Mesenteric fat pad (tissue), 1 donor: ENCODE data around the gene CALR3. TPM values are rescaled to one million over a fixed set of nuclear protein-coding genes. Genes with fewer than 3 reads are reported as not detected.
"Not testable (repeated sequence)": the region's sequence is repeated elsewhere in the genome, so short reads cannot be mapped to it uniquely, and the experiment has no call there.

Experiments
- DNase-seq: peaks from one replicate; pipeline ENCODE4 v3.0.0-alpha.2; 2020; ENCODE audit warnings: low spot score
- total RNA-seq: library from RNA; stranded (reverse); fragmentation: NEBNext Ultra II Directional; extraction: Animal tissue kit (Norgen Biotek cat#: 25700); gene quantifications from one replicate; pipeline ENCODE4 v1.2.1, GENCODE V29; 2021
- donor health status: DM: yes; HTN: yes; CAD: no.

CALR3 gene
- total RNA-seq, 1 donor from 2014 or later: not detected

DNA sequence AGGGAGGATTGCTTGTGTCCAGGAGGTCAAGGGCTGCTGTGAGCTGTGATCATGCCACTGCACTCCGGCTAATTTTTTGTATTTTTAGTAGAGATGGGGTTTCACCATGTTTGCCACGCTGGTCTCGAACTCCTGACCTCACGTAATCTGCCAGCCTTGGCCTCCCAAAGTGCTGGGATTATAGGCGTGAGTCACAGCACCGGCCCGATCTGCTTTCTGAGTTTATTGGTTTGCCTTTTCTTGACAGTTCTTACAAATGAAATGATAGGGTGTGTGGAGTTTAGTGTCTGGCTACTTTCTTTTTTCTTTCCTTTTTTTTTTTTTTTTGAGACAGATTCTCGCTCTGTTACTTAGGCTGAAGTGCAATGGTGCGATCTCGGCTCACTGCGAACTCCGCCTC, 1.1 kb upstream of the CALR3 start:
- DNase-seq: no peak

DNA sequence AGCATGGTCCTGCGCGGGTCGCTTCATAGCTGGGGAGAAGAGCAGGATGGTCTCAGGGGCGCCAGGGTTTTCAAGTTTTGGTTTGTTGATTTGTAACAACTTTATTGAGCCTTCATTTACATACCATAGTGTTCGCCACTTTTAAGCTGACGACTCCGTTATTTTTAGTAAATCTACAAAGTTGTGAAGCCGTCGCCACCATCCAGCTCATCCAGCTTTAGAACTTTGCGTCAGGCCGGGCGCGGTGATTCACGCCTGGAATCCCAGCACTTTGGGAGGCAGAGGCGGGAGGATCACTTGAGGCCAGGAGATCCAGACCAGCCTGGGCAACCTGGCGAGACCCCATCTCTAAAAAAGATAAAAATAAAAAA, 631 bp upstream of the CALR3 start:
- DNase-seq: no peak

DNA sequence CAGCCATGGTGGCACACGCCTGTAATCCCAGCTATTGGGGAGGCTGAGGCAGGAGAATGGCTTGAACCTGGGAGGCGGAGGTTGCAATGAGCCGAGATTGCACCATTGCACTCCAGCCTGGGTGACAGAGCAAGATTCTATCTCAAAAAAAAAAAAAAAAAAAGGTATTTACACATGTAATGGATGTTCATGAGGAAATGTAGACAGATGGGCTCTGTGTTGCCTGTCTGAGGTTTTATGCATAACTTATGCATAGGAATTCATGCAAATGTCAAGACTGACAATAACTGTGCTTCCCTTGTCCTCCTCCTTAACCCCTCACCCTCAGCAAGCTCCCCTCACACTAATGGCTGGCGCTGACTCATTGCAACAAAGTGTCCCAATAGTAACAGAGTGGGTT, 9.5 kb downstream of the CALR3 start:
- DNase-seq: not testable (repeated sequence)

DNA sequence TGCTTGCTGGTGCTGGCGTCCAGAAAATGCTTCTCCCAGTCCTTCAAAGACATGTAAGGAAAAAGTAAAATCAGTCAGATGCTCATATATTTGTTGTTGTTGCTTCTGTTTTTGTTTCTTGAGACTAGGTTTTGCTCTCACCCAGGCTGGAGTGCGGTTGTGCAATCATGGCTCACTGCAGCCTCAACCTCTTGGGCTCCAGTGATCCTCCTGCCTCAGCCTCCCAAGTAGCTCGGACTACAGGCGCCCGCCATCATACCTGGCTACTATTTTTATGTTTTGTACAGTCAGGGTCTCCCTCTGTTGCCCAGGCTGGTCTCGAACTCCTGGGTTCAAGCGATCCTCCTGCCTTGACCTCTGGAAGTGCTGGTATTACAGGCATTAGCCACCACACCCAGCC, 13.2 kb downstream of the CALR3 start:
- no peak for DNase-seq

DNA sequence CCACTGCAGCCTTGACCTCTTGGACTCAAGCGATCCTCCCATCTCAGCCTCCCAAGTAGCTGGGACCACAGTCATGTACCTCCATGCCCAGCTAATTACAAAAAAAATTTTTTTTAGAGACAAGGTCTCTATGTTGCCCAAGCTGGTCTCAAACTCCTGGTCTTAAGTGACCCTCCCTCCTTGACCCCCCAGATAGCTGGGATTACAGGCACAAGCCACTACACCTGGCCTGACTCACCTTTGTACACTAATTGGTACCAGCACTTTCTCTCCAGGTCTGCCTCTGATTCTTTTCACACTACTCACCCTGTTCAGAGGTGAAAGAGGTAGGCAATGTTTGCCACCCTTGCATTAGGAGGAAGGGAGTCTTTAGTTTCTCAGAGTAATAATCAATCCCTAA, 18.7 kb downstream of the CALR3 start:
- DNase-seq: no peak

DNA sequence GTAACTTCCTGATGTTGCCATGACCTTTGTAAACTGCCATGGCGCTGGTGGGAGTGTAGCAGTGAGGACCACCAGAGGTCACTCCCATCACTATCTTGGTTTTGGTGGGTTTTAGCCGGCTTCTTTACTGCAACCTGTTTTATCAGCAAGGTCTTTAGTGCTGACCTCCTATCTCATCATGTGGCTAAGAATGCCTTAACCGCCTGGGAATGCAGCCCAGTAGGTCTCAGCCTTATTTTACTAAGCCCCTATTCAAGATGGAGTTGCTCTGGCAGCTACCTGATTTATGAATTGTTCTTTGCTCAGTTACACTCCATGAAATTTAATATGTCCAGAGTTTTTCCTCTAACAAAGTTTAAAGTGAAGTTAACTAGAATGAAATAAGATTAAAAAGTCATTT, 19.6 kb downstream of the CALR3 start:
- DNase-seq: no peak

DNA sequence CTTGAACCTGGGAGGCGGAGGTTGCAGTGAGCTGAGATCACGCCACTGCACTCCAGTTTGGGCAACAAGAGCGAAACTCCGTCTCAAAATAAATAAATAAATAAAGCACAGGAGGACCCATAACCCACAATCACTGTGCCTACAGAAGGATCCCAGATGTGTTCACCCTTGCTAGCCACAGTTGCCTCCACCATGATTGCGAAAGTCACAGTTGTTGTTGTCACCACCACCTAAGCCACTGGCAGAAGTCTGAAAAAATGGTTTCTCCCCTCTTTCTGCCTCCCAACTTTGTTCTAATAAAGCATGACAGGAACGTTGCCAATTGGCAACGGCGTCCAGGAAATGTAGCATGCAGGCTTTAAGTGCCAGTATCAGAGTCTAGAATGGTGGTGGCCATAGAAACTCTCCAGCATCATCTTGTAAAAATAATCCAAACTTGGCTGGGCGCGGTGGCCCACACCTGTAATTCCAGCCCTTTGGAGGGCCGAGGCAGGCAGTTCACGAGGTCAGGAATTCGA, 22.0 kb downstream of the CALR3 start:
- DNase-seq: no peak

DNA sequence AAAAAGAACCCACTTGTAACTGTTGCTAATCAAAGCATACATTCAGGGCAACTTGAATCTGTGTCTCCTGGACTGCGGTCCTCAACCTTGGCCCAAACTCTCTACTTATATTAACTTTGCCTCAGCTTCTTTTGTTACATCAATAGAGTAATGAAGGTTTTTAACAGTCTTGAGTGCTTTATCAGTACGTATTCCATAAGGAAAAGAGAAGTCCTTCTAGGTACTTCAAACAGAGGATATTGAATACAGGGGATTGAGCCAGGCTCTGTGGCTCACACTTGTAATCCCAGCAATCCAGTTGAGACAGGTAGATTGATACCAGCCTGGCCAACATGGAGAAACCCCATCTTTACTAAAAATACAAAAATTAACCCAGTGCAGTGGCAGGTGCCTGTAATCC, 23.0 kb downstream of the CALR3 start:
- no peak for DNase-seq

DNA sequence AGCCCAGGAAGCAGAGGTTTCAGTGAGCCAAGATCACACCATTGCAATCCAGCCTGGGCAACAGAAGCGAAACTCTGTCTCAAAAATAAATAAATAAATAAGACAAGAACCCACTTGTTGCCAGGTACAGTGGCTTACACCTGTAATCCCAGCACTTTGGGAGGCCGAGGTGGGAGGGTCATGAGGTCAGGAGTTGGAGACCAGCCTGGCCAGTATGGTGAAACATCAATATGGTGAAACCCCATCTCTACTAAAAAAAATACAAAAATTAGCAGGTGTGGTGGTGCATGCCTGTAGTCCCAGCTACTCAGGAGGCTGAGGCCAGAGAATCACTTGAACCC, 23.4 kb downstream of the CALR3 start:
- not testable (repeated sequence) for DNase-seq

DNA sequence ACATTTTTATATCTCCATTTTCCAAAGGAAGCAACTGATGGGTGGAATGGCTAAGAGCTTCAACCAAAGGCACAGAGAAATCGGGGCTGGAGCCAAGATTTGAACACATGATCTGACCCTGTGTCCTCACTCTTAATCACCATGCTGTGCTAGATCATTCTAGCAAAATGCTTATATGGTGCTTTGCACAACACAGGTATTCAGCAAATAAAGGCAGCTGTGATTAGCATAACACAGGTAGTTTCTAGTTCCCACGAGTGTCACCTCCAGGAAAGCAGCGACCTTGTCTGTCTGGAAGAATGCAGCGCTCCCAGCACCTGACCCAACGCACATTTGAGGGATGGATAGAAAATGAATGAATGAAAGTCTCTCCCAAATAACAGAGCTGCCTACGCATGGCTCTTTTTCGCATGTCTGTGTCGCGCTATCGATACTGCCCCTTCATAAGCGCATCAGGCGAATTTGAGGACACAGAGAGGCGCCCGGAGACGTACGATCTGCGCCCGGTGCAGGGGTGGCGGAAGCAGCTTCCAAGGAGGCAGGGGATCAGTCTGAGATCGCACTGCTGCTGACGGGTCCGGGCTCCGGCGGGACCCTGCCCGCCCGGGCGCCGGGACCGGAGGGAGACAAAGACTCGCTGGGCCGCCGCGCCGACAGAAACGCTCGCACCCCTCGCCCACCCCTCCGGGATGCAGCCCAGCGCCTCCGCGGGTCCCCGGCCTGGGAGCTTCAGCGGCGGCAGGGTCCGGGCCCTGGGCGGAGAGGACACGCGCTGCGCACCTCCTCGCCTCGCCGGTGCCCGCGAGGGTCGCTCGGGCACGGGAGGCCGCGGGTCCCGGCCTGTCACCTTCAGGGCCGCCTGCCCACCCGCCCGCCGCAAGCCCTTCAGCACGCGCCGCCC, 24.8 kb downstream of the CALR3 start:
- no peak for DNase-seq

DNA sequence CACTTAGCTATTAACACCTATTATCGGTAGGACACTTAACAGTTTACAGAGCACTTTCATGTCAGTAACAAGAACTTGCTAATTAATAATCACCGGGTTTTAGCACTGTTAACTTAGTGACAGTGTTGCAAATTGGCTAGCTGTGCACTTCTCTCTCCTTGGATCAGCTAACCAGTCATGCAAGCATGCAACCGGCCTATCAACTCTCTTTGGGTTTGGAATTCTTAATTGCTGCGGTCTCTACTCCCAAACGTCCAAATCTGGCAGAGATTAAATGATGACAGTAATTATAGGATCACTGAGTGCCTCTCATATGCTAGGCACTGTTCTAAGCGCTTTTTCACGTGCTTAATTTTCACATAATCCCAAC, 25.4 kb downstream of the CALR3 start:
- no peak for DNase-seq

DNA sequence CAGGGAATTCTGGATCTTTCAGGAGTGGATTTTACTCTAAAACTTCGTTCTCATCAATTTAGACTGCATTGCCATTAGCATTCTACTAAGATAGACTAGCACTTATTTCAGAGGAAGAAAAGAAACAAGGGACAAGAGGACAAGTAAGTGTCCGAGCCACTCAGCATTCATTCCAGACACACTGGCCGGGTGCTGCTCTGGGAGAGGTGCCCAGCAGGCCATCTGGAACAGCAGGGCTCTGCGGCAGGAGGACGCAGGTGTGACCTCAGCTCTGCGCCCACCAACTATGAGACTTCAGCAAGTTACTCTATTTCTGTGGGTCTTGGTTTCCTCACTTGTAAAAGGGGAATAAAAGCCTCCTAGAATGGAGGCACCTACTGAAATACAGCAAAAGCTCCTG, 28.4 kb downstream of the CALR3 start:
- no peak for DNase-seq

DNA sequence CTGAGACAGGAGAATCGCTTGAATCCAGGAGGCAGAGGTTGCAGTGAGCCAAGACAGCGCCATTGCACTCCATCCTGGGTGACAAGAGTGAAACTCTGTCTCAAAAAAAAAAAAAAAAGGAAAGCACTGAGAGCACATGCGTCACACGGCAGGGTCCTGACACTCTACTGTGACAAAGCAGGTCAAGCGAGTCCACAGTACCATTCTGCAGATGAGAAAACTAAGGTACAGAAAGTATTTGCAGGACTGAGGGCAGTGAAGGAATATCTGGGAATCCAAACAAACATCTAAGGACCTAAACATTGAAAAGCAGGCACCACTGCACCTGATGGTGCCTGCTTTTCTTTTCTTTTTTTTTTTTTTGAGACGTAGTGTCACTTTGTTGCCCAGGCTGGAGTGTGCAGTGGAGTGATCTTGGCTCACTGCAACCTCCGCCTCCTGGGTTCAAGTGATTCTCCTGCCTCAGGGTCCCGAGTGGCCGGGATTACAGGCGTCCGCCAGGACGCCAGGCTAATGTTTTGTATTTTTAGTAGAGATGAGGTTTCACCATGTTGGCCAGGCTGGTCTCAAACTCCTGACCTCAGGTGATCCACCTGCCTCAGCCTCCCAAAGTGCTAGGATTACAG, 29.1 kb downstream of the CALR3 start:
- DNase-seq: not testable (repeated sequence)

DNA sequence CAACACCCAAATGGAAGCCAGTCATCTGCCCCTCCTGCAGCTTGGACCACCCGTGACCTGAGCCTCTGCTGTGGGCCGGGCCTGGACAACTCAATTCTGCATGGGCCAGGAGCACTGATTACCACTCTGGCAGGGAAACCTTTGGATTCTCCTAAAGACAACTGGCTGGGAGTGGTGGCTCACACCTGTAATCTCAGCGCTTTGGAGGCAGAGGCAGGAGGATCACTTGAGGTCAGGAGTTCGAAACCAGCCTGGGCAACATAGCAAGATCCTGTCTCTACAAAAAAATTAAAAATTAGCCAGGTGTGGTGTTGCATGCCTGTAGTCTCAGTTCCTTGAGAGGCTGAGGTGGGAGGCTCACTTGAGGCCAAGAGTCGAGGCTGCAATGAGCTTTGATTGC, 30.7 kb downstream of the CALR3 start:
- DNase-seq: no peak

DNA sequence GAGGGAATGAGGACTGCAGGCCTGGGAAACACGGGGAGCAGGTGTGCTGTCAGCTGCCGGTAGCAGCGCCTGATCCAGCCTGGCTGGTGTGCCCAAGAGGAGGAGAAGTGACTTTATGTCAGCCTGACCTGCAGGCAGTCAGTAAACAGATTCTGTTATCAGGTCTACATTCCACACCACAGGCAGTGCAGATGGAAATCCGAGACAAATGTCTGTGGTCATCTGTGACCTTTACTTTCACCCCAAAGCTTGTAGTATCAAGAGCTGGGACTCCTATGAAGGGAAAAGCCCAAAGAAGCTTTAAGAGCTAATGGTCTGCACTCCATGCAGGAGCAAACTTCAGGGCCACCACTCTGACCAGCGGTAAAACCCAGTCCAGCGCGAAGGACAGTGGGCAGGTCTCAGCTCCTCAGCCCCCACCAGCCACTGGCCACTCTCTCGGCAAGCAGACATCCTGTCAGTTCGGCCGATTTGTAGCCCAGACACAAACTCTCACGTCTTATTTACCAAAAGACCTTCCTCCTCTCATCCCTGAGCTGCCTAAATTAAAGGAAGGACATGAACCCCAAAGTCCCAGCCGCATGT, 31.9 kb downstream of the CALR3 start:
- DNase-seq: no peak

DNA sequence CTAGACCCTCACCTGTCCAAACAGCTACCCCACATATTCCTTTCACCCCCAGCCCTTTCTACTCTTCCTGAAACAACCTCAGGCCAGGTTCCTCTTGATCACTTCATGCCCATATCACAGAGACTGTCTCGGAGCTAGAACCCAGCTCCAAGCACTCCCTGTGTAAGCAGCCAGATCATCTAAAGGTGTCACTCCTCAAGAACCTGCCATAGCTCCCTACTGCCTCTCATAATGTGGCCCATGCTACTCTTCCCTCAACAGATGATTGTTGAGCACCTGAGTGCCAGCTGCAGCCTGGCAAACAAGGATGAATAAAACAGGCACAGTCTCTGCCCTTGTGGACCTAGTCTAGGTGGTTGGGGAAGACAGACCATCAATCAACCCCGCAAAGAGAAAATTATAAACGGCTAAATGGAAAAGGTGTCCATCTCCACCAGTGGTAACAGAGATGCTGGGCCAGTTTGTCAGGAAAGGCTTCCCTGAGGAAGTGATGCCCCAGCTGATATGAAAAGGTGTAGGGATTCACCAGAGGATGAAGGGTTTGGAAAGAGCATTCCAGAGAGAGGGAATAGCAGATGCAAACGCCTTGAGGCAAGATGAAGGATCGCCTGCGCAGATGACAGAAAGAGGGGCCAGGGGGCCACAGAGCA, 32.5 kb downstream of the CALR3 start:
- no peak for DNase-seq

DNA sequence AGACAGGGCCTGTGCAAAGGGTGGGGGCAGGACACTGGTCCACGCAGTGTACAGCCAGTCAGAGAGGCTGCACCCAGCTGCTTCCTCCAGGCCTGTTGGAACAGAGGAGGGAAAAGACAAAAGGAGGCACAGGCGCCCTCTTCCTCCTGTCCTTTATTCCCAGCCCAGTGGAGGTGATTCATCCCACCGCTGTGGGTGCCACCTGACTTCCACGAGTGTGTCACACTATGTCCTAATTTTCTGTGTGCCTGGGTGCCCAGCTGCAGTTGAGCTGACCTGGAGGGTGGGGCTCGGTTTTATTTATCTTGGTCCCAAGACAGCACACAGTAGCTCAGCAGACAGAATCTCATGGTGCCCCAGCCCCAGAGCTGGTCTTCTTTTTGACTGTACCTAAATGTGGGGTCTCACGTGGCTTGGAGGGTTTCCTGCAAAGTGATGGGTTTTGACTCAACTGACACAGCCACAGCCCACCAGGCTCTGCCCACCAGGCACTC, 33.2 kb downstream of the CALR3 start:
- DNase-seq: no peak

DNA sequence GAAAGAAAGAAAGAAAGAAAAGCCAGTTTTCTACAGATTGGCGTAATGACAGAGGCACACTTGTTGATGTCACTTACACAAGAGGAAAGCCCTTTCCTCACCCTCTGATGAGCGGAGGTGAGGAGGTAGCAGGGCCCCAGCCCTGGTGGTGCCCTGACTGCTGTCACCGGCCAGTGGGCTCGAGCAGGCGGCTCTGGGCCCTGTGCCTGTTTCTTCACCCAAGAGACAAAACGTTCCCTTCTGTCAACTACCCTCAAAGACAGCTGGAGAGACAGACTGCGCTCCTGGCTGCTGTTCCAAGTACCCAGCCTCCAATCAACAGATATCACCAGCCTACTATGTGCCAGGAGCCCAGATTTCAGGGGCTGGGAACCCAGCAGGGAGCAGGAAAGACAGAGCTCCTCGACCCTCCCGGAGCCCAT, 34.3 kb downstream of the CALR3 start:
- DNase-seq: no peak

DNA sequence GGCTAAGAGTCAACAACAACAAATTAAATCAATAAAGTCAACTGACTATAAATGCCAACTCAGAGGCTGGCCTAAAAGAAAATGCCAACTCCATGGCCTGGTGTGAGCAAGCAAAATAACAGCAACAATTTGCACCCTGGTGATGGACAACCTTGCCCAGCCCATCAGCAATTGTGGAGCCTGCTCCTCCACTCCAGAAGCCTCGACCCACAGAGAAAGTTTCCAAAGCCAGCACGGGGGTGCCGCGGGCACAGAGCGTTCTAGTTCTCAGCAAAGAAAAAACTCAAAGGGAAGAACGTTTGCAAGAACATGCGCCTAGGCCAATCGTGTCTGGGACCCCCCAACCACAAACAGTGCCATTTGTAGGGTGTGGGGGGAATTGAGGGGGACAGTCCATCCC, 35.5 kb downstream of the CALR3 start:
- DNase-seq: no peak

DNA sequence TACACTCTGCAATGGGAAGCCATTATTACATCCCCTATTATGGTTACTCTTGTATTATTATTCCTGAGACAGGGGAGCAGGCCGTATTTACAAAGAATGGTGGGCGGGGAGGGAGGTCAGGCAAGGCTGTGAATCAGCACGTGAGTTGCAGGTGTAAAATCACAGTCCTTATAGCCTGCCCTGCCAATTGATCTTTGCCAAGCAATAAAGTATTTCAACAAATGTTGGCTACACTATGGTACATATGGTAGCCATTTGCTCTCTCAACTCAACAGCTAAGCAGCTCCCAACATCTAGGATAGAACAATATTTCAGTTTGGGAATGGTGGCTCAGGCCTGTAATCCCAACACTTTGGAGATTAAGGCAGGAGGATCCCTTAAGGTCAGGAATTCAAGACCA, 36.3 kb downstream of the CALR3 start:
- no peak for DNase-seq

DNA sequence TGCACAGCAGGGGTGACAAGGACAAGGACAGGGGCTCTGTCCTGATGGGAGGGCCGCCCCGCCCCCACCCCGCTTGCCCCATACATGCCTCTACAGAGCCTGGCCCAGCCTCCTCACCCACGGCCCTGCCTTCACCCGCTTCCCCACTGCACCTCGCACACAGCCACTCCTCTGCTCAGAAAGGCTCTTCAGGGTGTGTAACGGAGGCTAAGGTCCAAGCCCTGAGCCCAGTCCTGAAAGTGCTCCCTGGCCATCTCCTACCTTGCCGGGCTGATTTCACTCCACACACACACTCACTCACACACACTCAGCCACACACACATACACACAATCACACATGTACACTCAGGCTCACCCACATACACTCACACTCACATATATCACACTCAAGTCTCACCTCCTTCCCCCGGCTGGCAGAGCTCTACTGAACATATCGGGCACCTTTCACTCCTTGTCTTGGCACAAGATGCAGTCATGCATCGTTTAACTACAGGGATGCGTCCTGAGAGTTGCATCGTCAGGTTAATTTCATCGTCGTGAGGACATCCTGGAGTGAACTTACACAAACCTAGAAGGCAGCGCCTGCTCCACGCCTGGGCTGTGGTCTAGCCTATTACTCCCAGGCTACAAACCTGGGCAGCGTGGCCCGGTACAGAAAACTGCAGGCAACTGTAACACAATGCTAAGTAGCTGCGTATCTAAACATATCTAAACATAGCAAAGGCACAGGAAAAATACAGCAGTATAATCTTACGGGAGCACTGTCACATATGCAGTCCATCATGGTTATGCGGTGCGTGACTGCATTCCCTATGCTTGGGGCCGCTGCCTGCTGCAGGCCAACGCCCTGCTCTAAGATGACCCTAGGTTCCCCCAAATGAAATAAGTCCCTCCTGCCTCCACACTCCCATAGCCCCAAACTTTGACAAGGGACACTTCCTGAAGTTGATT, 37.3 kb downstream of the CALR3 start:
- DNase-seq: no peak
